ENCODE results near the gene TIAM1.

TIAM1 gene

DNA sequence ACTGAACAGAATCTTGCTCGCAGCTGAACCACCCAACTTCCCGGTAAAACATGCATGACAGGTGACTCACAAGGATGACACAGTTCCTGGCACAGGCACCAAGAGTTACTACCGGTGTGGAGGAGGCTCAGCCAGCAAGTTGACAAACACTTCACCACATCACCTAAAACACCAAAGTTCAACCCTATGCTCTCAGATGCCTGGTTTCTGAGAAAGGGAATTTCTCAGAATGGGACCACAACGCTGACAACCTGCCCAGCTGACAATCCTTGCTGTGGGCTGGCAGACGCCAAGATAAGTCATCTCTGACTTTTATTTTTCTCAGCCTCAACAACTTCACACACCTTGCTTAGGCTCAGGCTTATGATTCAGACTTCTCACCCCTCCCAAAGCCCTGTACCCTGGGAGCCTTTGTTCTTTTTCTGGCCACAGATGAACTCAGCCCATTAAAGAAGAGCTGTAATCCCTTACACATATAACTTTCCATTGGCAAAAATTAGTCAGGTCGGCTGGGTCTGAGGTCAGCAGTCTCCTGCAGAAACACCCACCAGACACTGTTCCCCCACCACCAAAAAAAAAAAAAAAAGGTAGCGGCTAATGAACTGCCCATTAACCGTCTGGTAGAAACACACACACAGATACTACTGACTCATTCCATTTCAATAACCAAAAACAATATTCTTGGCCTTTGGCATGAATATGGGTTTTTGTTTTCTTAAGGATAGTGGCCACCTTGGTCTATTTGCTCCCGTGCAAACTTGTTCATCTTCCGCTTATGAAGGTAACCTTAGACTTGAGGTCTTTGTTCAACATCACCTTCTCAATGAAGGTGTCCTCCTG is 10.8 kb upstream of the TIAM1 start:
- Histone ChIP-seq H3K27me3 (ENCODE audit: control insufficient read depth in 5 of 5, insufficient read depth in 4 of 5, low read length in 5 of 5) (peaks cover 0 to 3% (median 0%) of the 10 kb centered on the region in 5 donors), H3K4me3 (ENCODE audit: low read depth in 1 of 5, low read length in 5 of 5) (no peak overlapping the region), H3K36me3 (ENCODE audit: control insufficient read depth in 5 of 5, insufficient read depth in 5 of 5, low read length in 5 of 5) (no peaks in the 10 kb centered on the region), H3K4me1 (ENCODE audit: control insufficient read depth in 5 of 5, insufficient read depth in 5 of 5, low read length in 5 of 5) (no peaks in the 10 kb centered on the region), H3K27ac (ENCODE audit: low read depth, low read length) (no peak overlapping the region), H3K9me3 (ENCODE audit: control insufficient read depth in 5 of 5, low read length in 5 of 5) (peaks cover 0 to 4% (median 2%) of the 10 kb centered on the region in 5 donors), H3K9ac (ENCODE audit: low read length in 5 of 5) (no peak overlapping the region)

DNA sequence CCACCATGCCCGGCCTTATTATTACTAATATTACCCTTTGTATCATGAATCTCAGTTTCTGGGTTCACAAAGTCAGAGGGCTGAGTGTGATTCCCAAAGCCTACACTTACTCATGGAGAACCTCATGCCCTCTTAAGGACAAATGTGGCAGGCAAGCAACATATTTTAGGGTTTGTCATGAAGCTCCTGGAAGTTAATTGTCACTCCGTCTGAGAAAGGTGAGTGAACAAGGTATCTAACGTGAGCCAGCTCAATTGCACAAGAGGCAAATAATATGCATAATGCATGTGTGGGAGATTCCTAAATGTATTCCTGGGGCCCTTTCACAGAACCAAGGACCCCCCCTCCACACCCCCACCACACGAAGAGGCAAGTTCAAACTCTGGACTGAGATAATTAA is 10.1 kb upstream of the TIAM1 start:
- H3K27me3 ChIP-seq (ENCODE audit: control insufficient read depth in 5 of 5, insufficient read depth in 4 of 5, low read length in 5 of 5), result peaks cover 0 to 3% (median 0%) of the 10 kb centered on the region in 5 donors
- H3K4me3 ChIP-seq (ENCODE audit: low read depth in 1 of 5, low read length in 5 of 5), result no peak overlapping the region
- H3K9ac ChIP-seq (ENCODE audit: low read length in 5 of 5), result no peak overlapping the region
- H3K4me1 ChIP-seq (ENCODE audit: control insufficient read depth in 5 of 5, insufficient read depth in 5 of 5, low read length in 5 of 5), result no peaks in the 10 kb centered on the region
- no peaks in the 10 kb centered on the region for H3K36me3 ChIP-seq (ENCODE audit: control insufficient read depth in 5 of 5, insufficient read depth in 5 of 5, low read length in 5 of 5)
- H3K9me3 ChIP-seq (ENCODE audit: control insufficient read depth in 5 of 5, low read length in 5 of 5), result no peaks in the 10 kb centered on the region
- H3K27ac ChIP-seq (ENCODE audit: low read depth, low read length), result no peak overlapping the region

DNA sequence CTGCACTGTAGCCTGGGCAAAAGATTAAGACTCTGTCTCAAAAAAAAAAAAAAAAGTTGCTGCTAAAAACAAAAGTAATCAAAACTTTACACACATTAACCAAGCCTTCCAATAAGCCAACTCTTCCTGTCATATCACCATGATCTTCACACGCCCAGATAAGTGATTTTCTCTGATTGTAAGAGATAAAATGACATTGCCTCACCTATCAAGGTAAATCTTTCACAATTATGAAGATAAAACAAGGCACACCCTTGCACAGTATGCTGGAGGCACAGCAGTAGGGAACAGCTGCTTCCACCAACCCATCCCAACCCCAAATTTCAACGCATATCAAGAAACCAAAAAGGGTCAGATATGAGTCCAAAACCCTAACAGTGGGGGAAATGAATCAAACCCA is 8.8 kb upstream of the TIAM1 start:
- Histone ChIP-seq H3K4me1 (ENCODE audit: control insufficient read depth in 5 of 5, insufficient read depth in 5 of 5, low read length in 5 of 5) (no peaks in the 10 kb centered on the region), H3K36me3 (ENCODE audit: control insufficient read depth in 5 of 5, insufficient read depth in 5 of 5, low read length in 5 of 5) (no peaks in the 10 kb centered on the region), H3K9me3 (ENCODE audit: control insufficient read depth in 5 of 5, low read length in 5 of 5) (no peaks in the 10 kb centered on the region), H3K9ac (ENCODE audit: low read length in 5 of 5) (no peak overlapping the region), H3K27ac (ENCODE audit: low read depth, low read length) (no peak overlapping the region), H3K27me3 (ENCODE audit: control insufficient read depth in 5 of 5, insufficient read depth in 4 of 5, low read length in 5 of 5) (no peaks in the 10 kb centered on the region), H3K4me3 (ENCODE audit: low read depth in 1 of 5, low read length in 5 of 5) (no peak overlapping the region)

DNA sequence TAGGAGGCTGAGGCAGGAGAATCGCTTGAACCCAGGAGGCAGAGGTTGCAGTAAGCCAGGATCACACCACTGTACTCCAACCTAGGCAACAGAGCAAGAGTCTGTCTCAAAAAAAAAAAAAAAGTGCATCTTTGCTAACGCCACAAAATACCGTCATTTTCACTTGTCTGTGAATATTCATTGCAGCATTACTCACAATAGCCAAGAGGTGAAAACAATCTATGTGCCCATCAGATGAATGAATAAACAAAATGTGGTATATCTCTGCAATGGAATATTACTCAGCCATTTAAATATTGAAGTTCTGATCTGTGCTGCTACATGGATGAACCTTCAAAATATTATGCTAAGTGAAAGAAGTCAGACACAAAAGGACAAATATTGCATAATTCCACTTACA is 7.9 kb upstream of the TIAM1 start:
- Histone ChIP-seq H3K9ac (ENCODE audit: low read length in 5 of 5) (no peak overlapping the region), H3K36me3 (ENCODE audit: control insufficient read depth in 5 of 5, insufficient read depth in 5 of 5, low read length in 5 of 5) (no peaks in the 10 kb centered on the region), H3K27ac (ENCODE audit: low read depth, low read length) (no peak overlapping the region), H3K9me3 (ENCODE audit: control insufficient read depth in 5 of 5, low read length in 5 of 5) (no peaks in the 10 kb centered on the region), H3K27me3 (ENCODE audit: control insufficient read depth in 5 of 5, insufficient read depth in 4 of 5, low read length in 5 of 5) (no peaks in the 10 kb centered on the region), H3K4me1 (ENCODE audit: control insufficient read depth in 5 of 5, insufficient read depth in 5 of 5, low read length in 5 of 5) (no peaks in the 10 kb centered on the region), H3K4me3 (ENCODE audit: low read depth in 1 of 5, low read length in 5 of 5) (no peak overlapping the region)

DNA sequence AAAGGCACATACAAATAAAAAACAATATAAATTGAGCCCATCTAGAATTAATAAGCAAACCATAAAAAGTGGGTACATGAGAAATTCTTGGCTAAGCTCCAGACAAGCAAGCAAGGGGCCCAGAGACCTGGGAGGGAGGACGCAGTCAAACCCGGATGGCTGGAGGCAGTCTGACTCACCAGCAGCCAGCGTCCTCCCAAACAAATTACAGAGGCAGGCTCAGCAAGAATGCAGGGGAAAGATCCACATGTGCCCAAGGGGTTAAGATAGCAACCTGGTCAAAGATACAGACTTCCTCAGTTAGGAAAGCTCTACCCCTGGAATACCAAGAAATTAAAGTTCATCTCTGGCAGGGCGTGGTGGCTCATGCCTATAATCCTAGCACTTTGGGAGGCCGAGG is 7.4 kb upstream of the TIAM1 start:
- Histone ChIP-seq H3K4me3 (ENCODE audit: low read depth in 1 of 5, low read length in 5 of 5) (no peak overlapping the region), H3K27me3 (ENCODE audit: control insufficient read depth in 5 of 5, insufficient read depth in 4 of 5, low read length in 5 of 5) (peaks cover 0 to 3% (median under 1%) of the 10 kb centered on the region in 5 donors), H3K9ac (ENCODE audit: low read length in 5 of 5) (no peak overlapping the region), H3K36me3 (ENCODE audit: control insufficient read depth in 5 of 5, insufficient read depth in 5 of 5, low read length in 5 of 5) (no peaks in the 10 kb centered on the region), H3K27ac (ENCODE audit: low read depth, low read length) (no peak overlapping the region), H3K9me3 (ENCODE audit: control insufficient read depth in 5 of 5, low read length in 5 of 5) (no peaks in the 10 kb centered on the region), H3K4me1 (ENCODE audit: control insufficient read depth in 5 of 5, insufficient read depth in 5 of 5, low read length in 5 of 5) (no peaks in the 10 kb centered on the region)

DNA sequence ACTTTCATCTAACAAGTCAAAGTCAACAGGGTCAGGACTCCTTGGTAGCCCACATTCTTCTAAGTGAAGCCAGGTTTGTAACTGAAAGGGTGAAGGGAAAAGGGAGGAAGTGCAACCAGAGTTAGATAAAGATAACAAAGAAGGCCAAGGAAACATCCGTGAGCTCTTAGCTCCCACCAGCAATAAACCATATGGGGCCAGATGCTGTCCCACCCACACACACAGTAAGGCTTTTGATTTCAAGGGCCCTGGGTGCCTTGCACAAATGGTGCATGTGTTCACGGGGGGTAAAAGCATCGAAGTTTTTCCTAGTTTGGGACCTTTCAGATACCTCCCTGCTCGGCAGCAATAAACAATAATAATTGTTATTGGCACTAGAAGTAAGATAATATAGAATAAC is 5.1 kb upstream of the TIAM1 start:
- Histone ChIP-seq H3K4me1 (ENCODE audit: control insufficient read depth in 5 of 5, insufficient read depth in 5 of 5, low read length in 5 of 5) (peaks cover 0 to 4% (median 2%) of the 10 kb centered on the region in 5 donors), H3K27ac (ENCODE audit: low read depth, low read length) (no peak overlapping the region), H3K9ac (ENCODE audit: low read length in 5 of 5) (no peak overlapping the region), H3K9me3 (ENCODE audit: control insufficient read depth in 5 of 5, low read length in 5 of 5) (no peaks in the 10 kb centered on the region), H3K36me3 (ENCODE audit: control insufficient read depth in 5 of 5, insufficient read depth in 5 of 5, low read length in 5 of 5) (no peaks in the 10 kb centered on the region), H3K4me3 (ENCODE audit: low read depth in 1 of 5, low read length in 5 of 5) (no peak overlapping the region), H3K27me3 (ENCODE audit: control insufficient read depth in 5 of 5, insufficient read depth in 4 of 5, low read length in 5 of 5) (peaks cover 0 to 7% (median 4%) of the 10 kb centered on the region in 5 donors)

DNA sequence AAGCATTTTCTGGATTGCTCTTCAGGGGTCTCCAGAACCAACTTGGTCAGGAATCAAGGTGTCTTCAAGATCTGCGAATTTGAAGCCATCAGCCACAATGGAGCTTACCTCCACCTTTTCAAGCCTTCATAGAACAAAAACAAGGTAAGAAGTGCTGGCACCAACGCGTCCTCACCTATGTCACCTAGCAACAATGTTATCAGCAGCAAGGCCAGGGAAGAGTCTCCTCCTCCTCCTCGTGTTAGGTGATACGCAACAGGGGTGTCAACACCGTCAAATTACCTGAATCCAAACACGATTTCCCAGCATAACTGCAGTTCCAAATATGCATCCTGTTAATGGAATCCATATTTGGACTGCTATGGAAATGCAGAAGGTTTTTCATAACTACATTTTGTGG is 4.1 kb upstream of the TIAM1 start:
- Histone ChIP-seq H3K27me3 (ENCODE audit: control insufficient read depth in 5 of 5, insufficient read depth in 4 of 5, low read length in 5 of 5) (peaks cover 0 to 16% (median 11%) of the 10 kb centered on the region in 5 donors), H3K27ac (ENCODE audit: low read depth, low read length) (no peak overlapping the region), H3K4me1 (ENCODE audit: control insufficient read depth in 5 of 5, insufficient read depth in 5 of 5, low read length in 5 of 5) (peaks cover 0 to 13% (median 10%) of the 10 kb centered on the region in 5 donors), H3K36me3 (ENCODE audit: control insufficient read depth in 5 of 5, insufficient read depth in 5 of 5, low read length in 5 of 5) (no peaks in the 10 kb centered on the region), H3K9me3 (ENCODE audit: control insufficient read depth in 5 of 5, low read length in 5 of 5) (no peaks in the 10 kb centered on the region), H3K4me3 (ENCODE audit: low read depth in 1 of 5, low read length in 5 of 5) (no peak overlapping the region), H3K9ac (ENCODE audit: low read length in 5 of 5) (no peak overlapping the region)

DNA sequence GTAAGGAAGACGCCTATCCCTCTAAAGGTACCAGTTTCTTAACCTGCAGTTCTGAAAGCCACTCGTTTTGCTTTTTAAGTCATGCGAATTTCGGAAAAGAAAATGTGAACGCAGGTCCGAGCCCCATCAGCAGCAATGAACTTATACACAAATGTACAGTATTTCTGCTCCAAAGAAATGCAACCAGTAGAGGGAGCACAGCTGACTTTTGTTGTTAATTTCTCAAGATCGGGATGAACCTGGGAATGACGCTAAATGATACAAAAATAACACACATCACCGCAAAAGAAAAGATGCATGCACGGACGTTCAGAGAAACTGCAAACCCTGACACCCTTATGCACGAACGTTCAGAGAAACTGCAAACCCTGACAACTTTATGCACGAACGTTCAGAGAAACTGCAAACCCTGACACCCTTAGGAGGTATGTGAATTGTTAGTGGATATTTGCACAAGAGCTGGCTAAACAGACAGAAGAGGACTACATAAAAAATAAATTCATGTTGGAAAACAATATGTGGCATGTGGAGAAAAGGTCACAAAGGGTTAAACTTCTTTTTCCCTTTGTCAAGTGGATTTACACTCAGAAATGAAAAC is 3.5 kb upstream of the TIAM1 start:
- Histone ChIP-seq H3K9me3 (ENCODE audit: control insufficient read depth in 5 of 5, low read length in 5 of 5) (no peaks in the 10 kb centered on the region), H3K27me3 (ENCODE audit: control insufficient read depth in 5 of 5, insufficient read depth in 4 of 5, low read length in 5 of 5) (peaks cover 4 to 21% (median 13%) of the 10 kb centered on the region in 5 donors), H3K4me1 (ENCODE audit: control insufficient read depth in 5 of 5, insufficient read depth in 5 of 5, low read length in 5 of 5) (peaks cover 0 to 18% (median 10%) of the 10 kb centered on the region in 5 donors), H3K36me3 (ENCODE audit: control insufficient read depth in 5 of 5, insufficient read depth in 5 of 5, low read length in 5 of 5) (no peaks in the 10 kb centered on the region), H3K4me3 (ENCODE audit: low read depth in 1 of 5, low read length in 5 of 5) (no peak overlapping the region), H3K27ac (ENCODE audit: low read depth, low read length) (no peak overlapping the region), H3K9ac (ENCODE audit: low read length in 5 of 5) (no peak overlapping the region)

DNA sequence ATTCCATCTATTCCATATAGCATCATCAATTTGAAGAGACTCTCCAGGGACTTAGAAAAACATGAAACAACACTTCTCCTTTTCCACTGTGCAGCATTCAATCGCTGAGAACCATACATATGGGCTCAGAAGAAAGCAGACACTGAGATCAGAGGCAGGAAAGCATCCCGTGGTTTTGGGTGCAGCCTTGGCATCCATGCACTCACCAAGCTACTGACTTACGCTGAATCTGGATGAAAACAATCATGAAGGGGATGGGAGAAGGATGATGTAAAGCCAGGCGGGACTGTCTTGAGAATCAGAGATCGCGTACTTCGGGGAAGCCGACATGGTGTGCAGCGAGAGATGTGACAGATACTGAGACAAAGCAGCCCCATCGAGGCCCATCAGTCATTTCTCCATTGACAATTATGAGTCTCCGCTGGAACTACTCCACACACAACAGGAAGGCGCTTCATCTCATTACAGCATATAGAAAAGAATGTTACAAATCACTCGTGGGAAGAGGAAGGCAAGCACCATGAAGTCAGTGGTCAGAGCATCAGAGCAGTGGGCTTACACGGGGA is 2.3 kb upstream of the TIAM1 start:
- Histone ChIP-seq H3K4me3 (ENCODE audit: low read depth in 1 of 5, low read length in 5 of 5) (no peak overlapping the region), H3K27ac (ENCODE audit: low read depth, low read length) (no peak overlapping the region), H3K9ac (ENCODE audit: low read length in 5 of 5) (no peak overlapping the region), H3K9me3 (ENCODE audit: control insufficient read depth in 5 of 5, low read length in 5 of 5) (no peaks in the 10 kb centered on the region), H3K27me3 (ENCODE audit: control insufficient read depth in 5 of 5, insufficient read depth in 4 of 5, low read length in 5 of 5) (peaks cover 6 to 21% (median 13%) of the 10 kb centered on the region in 5 donors), H3K4me1 (ENCODE audit: control insufficient read depth in 5 of 5, insufficient read depth in 5 of 5, low read length in 5 of 5) (peaks cover 0 to 20% (median 10%) of the 10 kb centered on the region in 5 donors), H3K36me3 (ENCODE audit: control insufficient read depth in 5 of 5, insufficient read depth in 5 of 5, low read length in 5 of 5) (no peaks in the 10 kb centered on the region)

DNA sequence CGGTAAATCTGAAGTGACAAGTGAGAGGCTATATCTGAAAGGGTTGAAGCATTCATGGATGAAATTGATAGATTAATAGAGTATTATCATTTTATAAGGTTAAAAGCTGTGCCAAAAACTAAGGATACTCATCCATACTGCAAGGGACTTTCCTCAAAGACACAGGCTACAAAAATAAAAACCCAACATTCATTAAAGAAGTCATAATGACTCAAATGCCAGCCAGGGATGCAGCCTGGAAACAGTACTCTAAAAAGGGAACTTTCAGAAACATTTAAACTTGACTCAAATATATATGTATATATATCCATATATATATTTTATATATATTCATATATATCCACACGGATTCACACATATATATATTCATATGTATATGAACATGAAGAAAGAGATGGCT is 1.1 kb upstream of the TIAM1 start:
- no peak overlapping the region for H3K4me3 ChIP-seq (ENCODE audit: low read depth in 1 of 5, low read length in 5 of 5)
- no peaks in the 10 kb centered on the region for H3K9me3 ChIP-seq (ENCODE audit: control insufficient read depth in 5 of 5, low read length in 5 of 5)
- H3K27ac ChIP-seq (ENCODE audit: low read depth, low read length), result no peak overlapping the region
- H3K9ac ChIP-seq (ENCODE audit: low read length in 5 of 5), result no peak overlapping the region
- H3K36me3 ChIP-seq (ENCODE audit: control insufficient read depth in 5 of 5, insufficient read depth in 5 of 5, low read length in 5 of 5), result no peaks in the 10 kb centered on the region
- H3K27me3 ChIP-seq (ENCODE audit: control insufficient read depth in 5 of 5, insufficient read depth in 4 of 5, low read length in 5 of 5), result peaks cover 6 to 21% (median 13%) of the 10 kb centered on the region in 5 donors
- peaks cover 0 to 20% (median 10%) of the 10 kb centered on the region in 5 donors for H3K4me1 ChIP-seq (ENCODE audit: control insufficient read depth in 5 of 5, insufficient read depth in 5 of 5, low read length in 5 of 5)
